HL-60/S4 treated with phorbol 12-myristate 13-acetate at 8.2 ng/mL for 4 days and 3 days (cell line): ENCODE measurements around the gene SLCO3A1.

ENCODE experiments used
- in situ Hi-C: fragments of 300-500 bp; cut with MboI; formaldehyde crosslinking; loops from 2 replicates; pipeline ENCODE4 v1.15.0; 2022; ENCODE audit warnings: low sequenced_read_pairs

The SLCO3A1 gene

DNA sequence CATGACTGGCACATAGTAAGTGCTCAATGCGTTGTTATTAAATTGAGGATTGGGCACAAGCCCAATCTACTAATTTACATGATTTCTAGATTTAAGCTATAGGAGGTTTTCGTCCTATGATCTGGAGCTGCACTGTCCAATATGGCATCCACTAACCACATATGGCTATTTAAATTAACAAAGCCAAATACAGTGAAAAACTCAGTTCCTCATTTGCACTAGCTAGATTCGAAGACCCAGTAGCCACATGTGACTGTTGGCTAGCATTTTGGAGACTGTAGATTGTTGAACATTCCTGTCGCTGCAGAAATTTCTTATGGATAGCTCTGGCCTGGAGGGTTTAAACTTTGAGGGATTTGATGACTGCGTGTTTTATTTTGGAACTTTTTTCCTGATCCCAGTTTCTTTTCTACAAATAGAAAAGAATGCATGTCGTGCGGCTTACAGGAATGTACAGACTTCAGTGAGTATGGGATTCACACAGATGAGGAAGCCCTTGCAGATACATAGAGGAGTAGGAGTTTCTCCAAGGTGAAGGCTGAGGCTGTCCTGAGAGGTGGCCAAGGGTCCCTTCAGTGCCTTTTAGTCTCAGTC is 82.8 kb downstream of the SLCO3A1 start:
- in situ Hi-C loops: no loop called here

GRCh38 chr15:91936927-91937326 is 83.4 kb downstream of the SLCO3A1 start:
- in situ Hi-C loops: no loop called here

GRCh38 chr15:91938136-91938535 is 84.6 kb downstream of the SLCO3A1 start:
- in situ Hi-C loops: no loop called here

GRCh38 chr15:91939403-91939831 is 85.9 kb downstream of the SLCO3A1 start:
- in situ Hi-C loops: no loop called here

DNA sequence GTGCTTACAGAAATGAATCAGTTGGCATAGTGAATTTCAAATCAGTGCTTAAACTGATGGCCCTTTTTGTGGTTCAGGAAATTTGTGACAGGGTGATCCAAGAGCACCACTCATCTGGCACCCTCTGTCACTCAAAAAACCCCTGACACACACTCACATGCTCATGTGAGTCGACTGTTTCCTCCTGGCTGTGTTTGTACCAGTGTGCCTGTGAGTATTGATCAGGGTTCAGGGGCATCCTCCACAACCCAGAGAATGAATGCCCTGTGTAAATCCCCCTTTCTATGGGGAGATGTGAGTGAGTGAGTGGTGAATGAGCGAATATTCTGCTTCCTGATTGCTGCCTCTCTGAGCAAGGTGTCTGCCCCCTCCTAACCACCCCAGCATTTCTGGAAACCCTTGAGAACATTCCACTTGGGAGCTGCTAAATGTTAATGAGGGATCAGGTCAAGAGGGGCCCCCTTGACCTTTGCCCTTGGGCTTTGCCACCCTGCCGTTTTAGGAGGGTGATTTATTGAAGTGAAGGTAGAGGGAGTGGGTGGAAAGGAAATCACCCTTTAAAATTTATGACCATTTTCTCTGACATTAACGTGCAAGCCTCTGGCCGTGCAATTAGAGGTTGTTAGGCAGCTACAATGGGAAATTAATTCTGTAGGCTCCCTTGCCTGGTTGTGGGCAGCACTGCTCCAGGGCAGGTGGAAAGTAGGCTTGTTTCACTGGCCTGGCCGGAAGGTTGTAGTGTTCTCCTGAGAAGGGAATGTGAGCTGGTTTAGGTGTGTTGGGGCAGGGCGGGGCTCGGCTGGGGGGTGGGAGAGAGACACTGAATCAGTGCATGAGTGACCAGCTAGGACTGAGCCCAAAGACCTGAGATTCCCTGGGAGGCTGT is 87.2 kb downstream of the SLCO3A1 start:
- in situ Hi-C loops: no loop called here

GRCh38 chr15:91941871-91942658 is 88.6 kb downstream of the SLCO3A1 start:
- in situ Hi-C loops: no loop called here

- in situ Hi-C loops: no loop called here
Measured at GRCh38 chr15:91942720-91943394, 89.3 kb downstream of the SLCO3A1 start.

DNA sequence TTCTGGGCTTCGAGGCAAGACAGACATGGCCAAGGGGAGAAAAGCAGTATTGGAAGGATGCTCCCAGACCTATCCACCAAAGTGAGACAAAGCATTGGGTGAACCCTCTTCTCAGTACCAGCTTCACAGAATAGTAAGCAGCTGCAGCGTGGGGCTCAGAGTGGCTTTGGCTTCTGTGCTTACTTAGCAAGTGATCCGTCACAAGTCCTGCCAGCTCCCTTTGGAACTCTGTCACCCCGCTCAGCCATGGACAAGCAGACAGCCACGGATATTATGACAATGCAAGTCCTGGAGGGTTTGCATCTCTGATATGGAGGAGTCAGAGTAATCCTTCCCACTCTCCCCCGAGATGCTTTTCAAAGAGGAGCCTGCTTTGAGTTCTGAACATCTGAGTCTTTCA is 90.8 kb downstream of the SLCO3A1 start:
- in situ Hi-C loops: no loop called here

DNA sequence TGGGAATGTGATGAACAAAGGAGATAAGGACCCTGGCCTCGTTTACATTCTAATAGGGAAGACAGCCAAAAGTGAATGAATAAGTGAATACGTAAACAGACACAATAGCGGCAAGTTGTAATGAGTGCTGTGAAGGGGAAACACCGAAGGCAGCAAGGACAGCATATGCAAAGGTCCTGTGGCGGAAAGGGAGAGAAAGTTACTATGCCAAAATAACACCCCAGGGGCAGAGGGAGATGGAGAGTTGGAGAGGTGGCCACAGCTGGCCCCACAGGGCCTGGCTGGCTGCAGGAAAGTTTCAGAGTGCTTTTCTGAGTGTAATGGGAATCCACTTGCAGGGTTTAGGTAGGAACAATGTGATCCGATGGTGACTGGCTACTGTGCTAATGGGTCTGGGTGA is 91.9 kb downstream of the SLCO3A1 start:
- in situ Hi-C loops: no loop called here

GRCh38 chr15:91946075-91946474 is 92.6 kb downstream of the SLCO3A1 start:
- in situ Hi-C loops: no loop called here

DNA sequence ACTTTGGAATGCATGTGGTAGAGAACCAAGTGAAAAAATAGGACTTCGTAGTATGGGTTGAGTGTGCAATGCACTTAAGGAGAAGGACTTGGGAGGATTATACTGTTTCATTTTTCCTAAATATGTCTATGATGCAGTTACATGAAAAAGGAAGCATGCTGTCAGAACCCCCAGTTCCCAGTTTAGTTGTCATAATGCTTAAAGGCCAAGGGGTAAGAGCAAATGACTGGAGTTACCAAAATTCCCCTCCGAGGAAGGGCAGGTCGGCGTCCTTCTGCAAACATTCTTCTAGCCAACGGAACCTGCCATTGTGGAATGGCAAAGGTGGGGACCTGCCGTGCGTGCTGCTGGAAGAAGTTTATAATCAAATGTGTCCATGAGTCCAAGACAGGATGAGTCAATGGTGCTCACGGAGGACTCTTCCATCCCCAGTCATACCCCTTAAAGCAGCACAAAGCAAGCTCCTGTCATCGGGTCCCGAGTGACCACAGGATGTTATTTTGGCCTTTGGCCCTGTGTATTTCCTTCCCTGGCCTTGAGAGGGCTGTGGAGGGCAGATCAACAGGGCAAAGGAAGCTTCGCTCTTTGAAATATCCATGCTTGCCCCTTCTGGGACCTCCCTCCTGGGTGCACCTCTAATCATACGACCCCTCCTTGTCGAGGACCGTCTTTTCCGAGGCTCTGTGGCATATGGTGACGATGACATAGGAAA is 93.2 kb downstream of the SLCO3A1 start:
- in situ Hi-C loops: no loop called here

DNA sequence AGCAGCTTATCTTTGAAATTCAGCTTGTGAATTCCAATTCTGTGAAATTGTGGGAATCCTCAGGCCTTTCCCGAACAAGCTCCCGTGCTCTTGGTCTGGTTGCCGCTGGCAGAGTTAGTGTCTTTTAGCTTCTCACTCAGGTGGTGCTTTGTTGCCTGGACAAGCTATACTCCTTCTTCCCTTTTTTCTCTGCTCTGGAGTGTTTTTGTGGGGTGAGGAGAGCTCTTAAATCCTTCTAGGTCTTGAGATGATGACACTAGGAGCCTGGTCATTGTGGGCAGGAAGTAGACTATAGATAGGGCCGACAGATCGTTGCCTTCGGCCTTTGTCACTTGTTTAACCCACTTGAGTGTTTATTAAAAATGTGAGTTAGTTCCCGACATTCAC is 93.8 kb downstream of the SLCO3A1 start:
- in situ Hi-C loops: no loop called here

- in situ Hi-C loops: no loop called here
Measured at GRCh38 chr15:91947683-91948608, 94.4 kb downstream of the SLCO3A1 start.

DNA sequence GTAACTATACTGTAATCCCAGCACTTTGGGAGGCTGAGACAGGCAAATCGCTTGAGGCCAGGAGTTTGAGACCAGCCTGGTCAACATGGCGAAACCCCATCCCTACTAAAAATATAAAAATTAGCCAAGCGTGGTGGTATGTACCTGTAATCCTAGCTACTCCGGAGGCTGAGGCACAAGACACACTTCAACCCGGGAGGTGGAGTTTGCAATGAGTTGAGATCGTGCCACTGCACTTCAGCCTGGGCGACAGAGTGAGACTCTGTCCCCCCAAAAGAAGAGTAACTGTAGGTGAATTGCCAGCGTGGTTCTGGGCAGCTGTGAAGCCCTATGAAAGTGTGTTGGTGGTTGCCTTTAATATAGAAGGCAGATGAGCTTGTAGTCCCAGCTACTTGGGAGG is 95.9 kb downstream of the SLCO3A1 start:
- in situ Hi-C loops: no loop called here

GRCh38 chr15:91950054-91950453 is 96.5 kb downstream of the SLCO3A1 start:
- in situ Hi-C loops: no loop called here

DNA sequence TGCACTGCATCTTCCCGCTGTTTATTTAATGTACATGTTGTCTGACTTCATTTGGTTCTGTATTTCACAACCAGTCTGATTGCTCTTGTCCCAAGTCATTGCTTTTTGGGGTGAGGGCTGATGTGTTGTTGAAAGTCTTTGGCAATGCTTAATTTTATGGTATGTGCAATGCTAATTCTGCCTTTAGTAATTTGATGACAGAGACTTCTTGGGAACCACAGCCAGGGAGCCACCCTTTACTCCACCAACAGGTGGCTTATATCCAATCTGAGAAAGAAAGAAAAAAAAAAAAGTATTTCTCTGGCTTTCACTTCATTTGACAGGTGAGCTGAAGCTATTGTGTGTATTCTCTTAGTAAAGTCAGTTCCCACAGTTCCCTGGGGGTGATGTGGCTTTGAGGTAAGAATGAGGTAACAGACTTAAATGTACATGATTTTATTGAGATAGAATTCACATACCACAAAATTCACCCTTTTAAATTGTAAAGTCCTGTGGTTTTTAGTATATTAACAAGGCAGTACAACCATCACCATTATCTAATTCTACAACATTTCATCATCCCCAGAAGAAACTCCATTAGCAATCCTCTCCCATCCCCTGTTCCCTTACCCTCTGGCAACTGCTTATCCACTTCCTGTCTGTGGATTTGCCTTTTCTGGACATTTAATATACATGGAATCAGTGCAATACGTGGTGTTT is 97.3 kb downstream of the SLCO3A1 start:
- in situ Hi-C loops: no loop called here

DNA sequence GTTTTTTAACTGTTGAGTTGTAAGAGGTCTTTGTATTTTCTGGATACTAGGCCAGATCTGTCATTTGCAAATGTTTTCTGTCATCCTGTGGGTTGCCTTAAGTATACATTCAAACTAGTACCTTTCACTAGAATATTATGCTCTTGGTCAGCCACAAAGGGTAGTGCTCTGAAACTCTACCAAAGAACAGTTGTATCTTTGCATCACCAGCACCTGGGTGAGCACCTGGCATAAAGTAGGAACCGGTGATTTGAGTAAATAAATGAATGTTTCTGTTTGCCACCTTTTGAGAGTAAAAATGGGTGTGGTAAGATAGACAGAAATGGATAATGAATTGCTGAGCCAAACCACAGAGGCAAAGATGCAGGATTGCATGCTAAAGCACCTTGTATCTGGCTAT is 98.7 kb downstream of the SLCO3A1 start:
- in situ Hi-C loops: no loop called here

DNA sequence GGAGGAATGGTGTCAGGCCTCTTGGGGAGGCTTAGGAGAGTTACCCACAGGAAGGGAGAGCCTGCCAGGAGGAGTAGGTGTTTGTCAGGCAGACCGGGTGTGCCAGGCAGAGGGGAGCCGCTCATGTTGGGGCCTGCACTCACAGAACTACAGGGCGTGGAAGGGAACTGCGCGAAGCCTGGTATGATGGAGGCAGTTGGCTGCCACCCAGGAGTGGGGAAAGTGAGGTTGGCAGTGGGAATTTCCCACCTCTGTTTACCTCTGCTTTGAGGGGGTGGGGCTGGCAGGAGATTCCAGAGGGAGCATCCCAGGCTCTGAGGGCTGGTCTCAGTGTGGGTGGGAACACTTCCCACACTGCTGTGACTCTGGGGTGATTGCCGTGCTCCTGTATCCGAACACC is 99.9 kb downstream of the SLCO3A1 start:
- in situ Hi-C loops: no loop called here

DNA sequence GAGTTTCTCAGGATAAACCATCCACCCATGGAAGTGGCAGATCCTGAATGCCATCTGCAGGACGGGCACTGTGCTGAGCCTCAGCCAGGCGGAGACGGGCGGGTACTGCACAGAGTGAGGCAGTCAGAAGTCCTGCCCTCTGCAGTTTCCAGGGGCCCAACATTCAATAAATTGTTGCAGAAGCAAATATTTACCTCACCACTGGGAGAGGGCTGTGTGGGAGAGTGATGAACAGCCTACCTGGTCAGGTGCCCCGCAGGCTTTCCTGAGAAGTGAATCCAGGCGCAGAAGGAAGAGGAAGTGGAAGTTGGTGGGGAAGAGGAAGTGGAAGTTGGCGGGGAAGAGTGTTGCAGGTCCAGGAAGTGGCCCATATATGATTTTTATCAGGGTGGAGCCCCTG is 100.8 kb downstream of the SLCO3A1 start:
- in situ Hi-C loops: no loop called here
